HEK293T (cell line): ENCODE data around the gene BPIFB4.
"Not testable (repeated sequence)": the region's sequence is repeated elsewhere in the genome, so short reads cannot be mapped to it uniquely, and the experiment has no call there.

Source experiments
- ELF4 ChIP-seq: fragments of 450-650 bp; IDR thresholded peaks from 2 replicates; pipeline ENCODE4 v1.6.1; 2017; ENCODE audit warnings: antibody characterized with exemption
- L3MBTL2 ChIP-seq: fragments of 450-650 bp; conservative IDR thresholded peaks from 2 replicates; pipeline ENCODE4 v1.6.1; 2016; ENCODE audit warnings: mild to moderate bottlenecking
- TARDBP ChIP-seq: fragments of 450-650 bp; IDR thresholded peaks from 2 replicates; pipeline ENCODE4 v1.6.1; 2016

DNA sequence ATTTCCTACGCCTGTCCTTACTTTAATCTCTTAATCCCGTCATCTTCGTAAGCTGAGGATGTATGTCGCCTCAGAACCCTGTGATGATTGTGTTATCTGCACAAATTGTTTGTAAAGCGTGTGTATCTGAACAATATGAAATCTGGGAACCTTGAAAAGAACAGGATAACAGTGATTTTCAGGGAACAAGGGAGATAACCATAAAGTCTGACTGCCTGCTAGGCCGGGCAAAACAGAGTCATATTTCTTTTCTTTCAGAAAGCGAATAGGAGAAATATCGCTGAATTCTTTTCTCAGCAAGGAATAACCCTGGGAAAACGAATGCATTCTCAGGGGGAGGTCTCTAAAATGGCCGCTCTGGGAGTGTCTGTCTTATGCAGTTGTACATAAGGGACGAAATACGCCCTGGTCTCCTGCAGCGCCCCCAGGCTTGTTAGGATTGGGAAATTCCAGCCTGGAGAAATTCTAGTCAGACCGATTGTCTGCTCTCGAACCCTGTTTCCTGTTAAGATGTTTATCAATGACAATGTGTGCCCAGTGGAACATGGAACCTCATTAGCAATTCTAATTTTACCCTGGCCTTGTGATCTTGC is 34.2 kb upstream of the BPIFB4 start:
- not testable (repeated sequence) for TF ChIP-seq ELF4, TARDBP, L3MBTL2
